Smooth muscle cell (in vitro differentiated cells): Measurements from ENCODE around the gene RNU6-1. TPM values are rescaled to one million over a fixed set of nuclear protein-coding genes. Genes with fewer than 3 reads are reported as not detected.

Experiments
- DNase-seq: peaks from one replicate; lab custom pipeline; 2025; ENCODE audit not compliant: unreplicated experiment; lab: John Stamatoyannopoulos, UW
- H2AFZ ChIP-seq: fragments of 200-600 bp; sonication (generic); 2 replicates; pipeline ENCODE4 v1.6.0; 2016; ENCODE audit warnings: antibody characterized with exemption, low read depth, mild to moderate bottlenecking
- H3F3A ChIP-seq: fragments of 200-600 bp; sonication (generic); 2 replicates; pipeline ENCODE4 v1.6.0; 2017; ENCODE audit warnings: antibody characterized with exemption, low read depth
- H3K27ac ChIP-seq: fragments of 200-600 bp; sonication (generic); 2 replicates; pipeline ENCODE4 v1.5.1; 2016; ENCODE audit warnings: low read depth, mild to moderate bottlenecking
- H3K27me3 ChIP-seq: fragments of 200-600 bp; sonication (generic); 2 replicates; pipeline ENCODE4 v1.6.1; 2016; ENCODE audit warnings: low read depth, mild to moderate bottlenecking
- H3K36me3 ChIP-seq: fragments of 200-600 bp; sonication (generic); 2 replicates; pipeline ENCODE4 v1.5.1; 2016; ENCODE audit warnings: low read depth
- H3K4me1 ChIP-seq: fragments of 200-600 bp; sonication (generic); 2 replicates; pipeline ENCODE4 v1.5.1; 2016; ENCODE audit warnings: low read depth
- H3K4me2 ChIP-seq: fragments of 200-600 bp; sonication (generic); 2 replicates; pipeline ENCODE4 v1.6.0; 2016; ENCODE audit warnings: mild to moderate bottlenecking
- H3K4me3 ChIP-seq: fragments of 200-600 bp; sonication (generic); 2 replicates; pipeline ENCODE4 v1.5.1; 2016; ENCODE audit warnings: mild to moderate bottlenecking
- H3K79me2 ChIP-seq: fragments of 200-600 bp; sonication (generic); 2 replicates; pipeline ENCODE4 v1.6.0; 2016; ENCODE audit warnings: low read depth, mild to moderate bottlenecking
- H3K9ac ChIP-seq: fragments of 200-600 bp; sonication (generic); 2 replicates; pipeline ENCODE4 v1.6.0; 2016; ENCODE audit warnings: low read depth
- H3K9me3 ChIP-seq: fragments of 200-600 bp; sonication (generic); replicated peaks from 2 replicates; pipeline ENCODE4 v1.5.1; 2016; ENCODE audit warnings: low read depth
- H4K20me1 ChIP-seq: fragments of 200-600 bp; sonication (generic); 2 replicates; pipeline ENCODE4 v1.6.0; 2016; ENCODE audit warnings: low read depth
- CTCF ChIP-seq: fragments of 200-600 bp; sonication (generic); IDR thresholded peaks from 2 replicates; pipeline ENCODE4 v1.5.1; 2017; ENCODE audit warnings: borderline replicate concordance, mild to moderate bottlenecking, antibody characterized with exemption; ENCODE audit not compliant: insufficient read depth, poor library complexity, severe bottlenecking
- whole genome bisulfite sequencing: methylation state at CpG from one replicate; pipeline ENCODE4 v1.1.7; 2016; ENCODE audit warnings: low lambda C conversion rate; 5-methylcytosine and 5-hydroxymethylcytosine counted together
- polyA plus RNA-seq: library from polyadenylated mRNA; unstranded; fragments of >200 nt; fragmentation: Nextera tagmentation; extraction: Ambion mirVana; gene quantifications from 2 replicates; pipeline ENCODE4 v1.2.1, GENCODE V29; 2016
- total RNA-seq: library from RNA; depleted of rRNA; stranded (reverse); fragments of >200 nt; gene quantifications from 2 replicates; pipeline ENCODE4 v1.2.3, GENCODE V29; 2014

The RNU6-1 gene
- total and polyA plus RNA-seq, 2 experiments from 2014 or later = not detected

- peaks cover 14% of the 10 kb centered on the region for H3F3A ChIP-seq
- TF ChIP-seq CTCF = no peak
- H3K4me1 ChIP-seq = peaks cover 45% of the 10 kb centered on the region
- H3K79me2 ChIP-seq = no peaks in the 10 kb centered on the region
- H3K4me2 ChIP-seq = peak overlapping the region; percentile 90
- no peaks in the 10 kb centered on the region for H3K36me3 ChIP-seq
- WGBS = 17% methylated on average over 17 of the region's 17 CpGs
- H3K27ac ChIP-seq = peak overlapping the region; percentile 82
- no peak for DNase-seq
- peak overlapping the region; percentile 93 for H3K9ac ChIP-seq
- no peaks in the 10 kb centered on the region for H3K9me3 ChIP-seq
- peaks cover 19% of the 10 kb centered on the region for H3K27me3 ChIP-seq
- no peaks in the 10 kb centered on the region for H4K20me1 ChIP-seq
- H2AFZ ChIP-seq = peak overlapping the region; percentile 92
- H3K4me3 ChIP-seq = peak overlapping the region; percentile 81
Observed at GRCh38 chr15:67840749-67841512, 1.1 kb upstream of the RNU6-1 start.

DNA sequence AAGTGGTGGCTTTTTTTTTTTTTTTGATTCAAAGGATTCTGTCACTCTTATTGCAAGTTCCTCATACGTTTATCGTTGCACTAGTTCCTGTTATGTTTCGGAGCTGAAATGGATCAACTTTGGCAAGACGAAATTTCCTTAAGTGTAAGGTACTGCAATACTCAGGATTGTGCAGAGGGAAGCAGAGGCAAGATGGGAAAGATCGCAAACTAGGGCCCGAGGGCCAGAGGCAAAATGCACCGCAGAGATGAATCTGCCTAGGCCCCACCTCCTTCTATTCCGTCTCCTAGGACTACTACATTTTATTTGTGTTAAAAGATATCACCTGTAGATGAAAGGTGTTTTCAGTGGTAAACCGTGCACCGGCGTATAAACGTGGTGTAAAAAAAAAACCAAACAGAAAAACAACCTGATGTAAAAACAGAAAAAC lies 331 bp downstream of the RNU6-1 start:
- no peaks in the 10 kb centered on the region for H3K36me3 ChIP-seq

GRCh38 chr15:67838789-67839332 lies 984 bp downstream of the RNU6-1 start:
- peaks cover 5% of the 10 kb centered on the region for H3F3A ChIP-seq
- DNase-seq = no peak
- no peaks in the 10 kb centered on the region for H3K79me2 ChIP-seq
- H3K27ac ChIP-seq = no peak overlapping the region
- H2AFZ ChIP-seq = peak overlapping the region; percentile 54
- peaks cover 37% of the 10 kb centered on the region for H3K4me1 ChIP-seq
- no peaks in the 10 kb centered on the region for H4K20me1 ChIP-seq
- H3K36me3 ChIP-seq = no peaks in the 10 kb centered on the region
- H3K4me2 ChIP-seq = peak overlapping the region; percentile 90
- H3K9ac ChIP-seq = no peak overlapping the region
- WGBS = 4% methylated on average over 25 of the region's 25 CpGs
- peak overlapping the region; percentile 81 for H3K4me3 ChIP-seq
- H3K27me3 ChIP-seq = peaks cover 40% of the 10 kb centered on the region
- TF ChIP-seq CTCF = no peak
- no peaks in the 10 kb centered on the region for H3K9me3 ChIP-seq

More for the DNA sequence above, 331 bp downstream of the RNU6-1 start:
- H3K27me3 ChIP-seq = peaks cover 33% of the 10 kb centered on the region
- H3K4me3 ChIP-seq = peak overlapping the region; percentile 81
- H2AFZ ChIP-seq = no peak overlapping the region
- H3K9ac ChIP-seq = peak overlapping the region; percentile 93
- peaks cover 43% of the 10 kb centered on the region for H3K4me1 ChIP-seq
- no peaks in the 10 kb centered on the region for H4K20me1 ChIP-seq
- TF ChIP-seq CTCF = no peak
- H3F3A ChIP-seq = peaks cover 12% of the 10 kb centered on the region
- H3K79me2 ChIP-seq = no peaks in the 10 kb centered on the region
- peak overlapping the region; percentile 82 for H3K27ac ChIP-seq
- no peak for DNase-seq
- 16% methylated on average over 12 of the region's 12 CpGs for WGBS
- H3K4me2 ChIP-seq = peak overlapping the region; percentile 90
- no peaks in the 10 kb centered on the region for H3K9me3 ChIP-seq
